Activated naive CD8-positive, alpha-beta T cell (primary cell): ENCODE measurements around the gene CRYBB1.

ENCODE experiments used
- H3K27ac Mint-ChIP-seq: one replicate; pipeline ENCODE4 v1.8.0; 2021; ENCODE audit warnings: mixed read lengths
- H3K27me3 Mint-ChIP-seq: one replicate; pipeline ENCODE4 v1.8.0; 2021; ENCODE audit warnings: mixed read lengths
- H3K36me3 Mint-ChIP-seq: one replicate; pipeline ENCODE4 v1.8.0; 2021; ENCODE audit warnings: mixed read lengths
- H3K4me1 Mint-ChIP-seq: one replicate; pipeline ENCODE4 v1.8.0; 2021; ENCODE audit warnings: low read depth, mixed read lengths
- H3K4me3 Mint-ChIP-seq: one replicate; pipeline ENCODE4 v1.8.0; 2021; ENCODE audit warnings: mild to moderate bottlenecking, mixed read lengths
- H3K9me3 Mint-ChIP-seq: one replicate; pipeline ENCODE4 v1.8.0; 2021; ENCODE audit warnings: low read depth, mixed read lengths

The CRYBB1 gene

GRCh38 chr22:26601726-26602125 lies 16.1 kb downstream of the CRYBB1 start:
- Mint-ChIP-seq H3K9me3 (no peaks in the 10 kb centered on the region), H3K4me1 (peaks cover 38% of the 10 kb centered on the region), H3K4me3 (no peak overlapping the region), H3K36me3 (no peaks in the 10 kb centered on the region), H3K27ac (no peak overlapping the region), H3K27me3 (no peaks in the 10 kb centered on the region)

- Mint-ChIP-seq H3K4me3 (no peak overlapping the region), H3K9me3 (no peaks in the 10 kb centered on the region), H3K4me1 (peaks cover 46% of the 10 kb centered on the region), H3K36me3 (no peaks in the 10 kb centered on the region), H3K27me3 (no peaks in the 10 kb centered on the region), H3K27ac (no peak overlapping the region)
Observed at GRCh38 chr22:26599505-26599904, 18.3 kb downstream of the CRYBB1 start.

GRCh38 chr22:26597480-26597879 lies 20.3 kb downstream of the CRYBB1 start:
- Mint-ChIP-seq H3K27me3 (no peaks in the 10 kb centered on the region), H3K4me1 (peaks cover 62% of the 10 kb centered on the region), H3K36me3 (no peaks in the 10 kb centered on the region), H3K9me3 (no peaks in the 10 kb centered on the region), H3K27ac (peak overlapping the region; percentile 70), H3K4me3 (peak overlapping the region; percentile 28)

- Mint-ChIP-seq H3K27ac (peak overlapping the region; percentile 70), H3K9me3 (no peaks in the 10 kb centered on the region), H3K4me1 (peaks cover 67% of the 10 kb centered on the region), H3K36me3 (no peaks in the 10 kb centered on the region), H3K4me3 (peak overlapping the region; percentile 28), H3K27me3 (no peaks in the 10 kb centered on the region)
Observed at GRCh38 chr22:26597026-26597425, 20.8 kb downstream of the CRYBB1 start.

GRCh38 chr22:26593763-26594162 lies 24.1 kb downstream of the CRYBB1 start:
- no peaks in the 10 kb centered on the region for H3K27me3 Mint-ChIP-seq
- no peaks in the 10 kb centered on the region for H3K36me3 Mint-ChIP-seq
- no peaks in the 10 kb centered on the region for H3K9me3 Mint-ChIP-seq
- peak overlapping the region; percentile 54 for H3K4me3 Mint-ChIP-seq
- peaks cover 66% of the 10 kb centered on the region for H3K4me1 Mint-ChIP-seq
- peak overlapping the region; percentile 78 for H3K27ac Mint-ChIP-seq

- Mint-ChIP-seq H3K4me3 (peak overlapping the region; percentile 11), H3K27ac (peak overlapping the region; percentile 24), H3K36me3 (peaks cover 3% of the 10 kb centered on the region), H3K27me3 (no peaks in the 10 kb centered on the region), H3K9me3 (no peaks in the 10 kb centered on the region), H3K4me1 (peaks cover 65% of the 10 kb centered on the region)
Observed at GRCh38 chr22:26592421-26592891, 25.4 kb downstream of the CRYBB1 start.

GRCh38 chr22:26589845-26590736 lies 27.7 kb downstream of the CRYBB1 start, which contains the start of gene TPST2:
TPST2 (minus strand) TSS chr22:26590132; CDS start chr22:26541630, 48,502 bp downstream.
- Mint-ChIP-seq H3K9me3 (no peaks in the 10 kb centered on the region), H3K27me3 (no peaks in the 10 kb centered on the region), H3K36me3 (peaks cover 3% of the 10 kb centered on the region), H3K4me3 (peak within 1 kb of the TSS; percentile 95), H3K27ac (peak within 1 kb of the TSS; percentile 94), H3K4me1 (peaks cover 73% of the 10 kb centered on the region)

GRCh38 chr22:26589367-26589844 lies 28.4 kb downstream of the CRYBB1 start:
- Mint-ChIP-seq H3K4me1 (peaks cover 73% of the 10 kb centered on the region), H3K27ac (peak overlapping the region; percentile 89), H3K9me3 (no peaks in the 10 kb centered on the region), H3K4me3 (peak overlapping the region; percentile 91), H3K27me3 (no peaks in the 10 kb centered on the region), H3K36me3 (peaks cover 3% of the 10 kb centered on the region)

- H3K27ac Mint-ChIP-seq = peak overlapping the region; percentile 89
- peaks cover 3% of the 10 kb centered on the region for H3K36me3 Mint-ChIP-seq
- peaks cover 73% of the 10 kb centered on the region for H3K4me1 Mint-ChIP-seq
- H3K9me3 Mint-ChIP-seq = no peaks in the 10 kb centered on the region
- peak overlapping the region; percentile 91 for H3K4me3 Mint-ChIP-seq
- H3K27me3 Mint-ChIP-seq = no peaks in the 10 kb centered on the region
Observed at GRCh38 chr22:26588729-26589366, 29.0 kb downstream of the CRYBB1 start.

- Mint-ChIP-seq H3K27me3 (no peaks in the 10 kb centered on the region), H3K36me3 (peaks cover 3% of the 10 kb centered on the region), H3K4me3 (peak overlapping the region; percentile 91), H3K27ac (peak overlapping the region; percentile 89), H3K9me3 (no peaks in the 10 kb centered on the region), H3K4me1 (peaks cover 71% of the 10 kb centered on the region)
Observed at GRCh38 chr22:26587991-26588613, 29.7 kb downstream of the CRYBB1 start.

- Mint-ChIP-seq H3K4me1 (peaks cover 62% of the 10 kb centered on the region), H3K27me3 (no peaks in the 10 kb centered on the region), H3K27ac (peak overlapping the region; percentile 78), H3K4me3 (peak overlapping the region; percentile 77), H3K9me3 (no peaks in the 10 kb centered on the region), H3K36me3 (peaks cover 3% of the 10 kb centered on the region)
Observed at GRCh38 chr22:26586556-26587325, 31.1 kb downstream of the CRYBB1 start.

GRCh38 chr22:26585104-26585790 lies 32.6 kb downstream of the CRYBB1 start:
- Mint-ChIP-seq H3K4me1 (peaks cover 70% of the 10 kb centered on the region), H3K27ac (peak overlapping the region; percentile 81), H3K4me3 (peak overlapping the region; percentile 49), H3K36me3 (peaks cover 3% of the 10 kb centered on the region), H3K9me3 (no peaks in the 10 kb centered on the region), H3K27me3 (no peaks in the 10 kb centered on the region)

GRCh38 chr22:26584010-26584409 lies 33.8 kb downstream of the CRYBB1 start:
- Mint-ChIP-seq H3K4me3 (no peak overlapping the region), H3K9me3 (no peaks in the 10 kb centered on the region), H3K27ac (no peak overlapping the region)

More at GRCh38 chr22:26584010-26584409, 33.8 kb downstream of the CRYBB1 start:
- H3K36me3 Mint-ChIP-seq = peaks cover 3% of the 10 kb centered on the region
- peaks cover 81% of the 10 kb centered on the region for H3K4me1 Mint-ChIP-seq
- H3K27me3 Mint-ChIP-seq = no peaks in the 10 kb centered on the region
